Spleen (tissue), 11 donors: Measurements from ENCODE around the gene GAS2. TPM values are rescaled to one million over a fixed set of nuclear protein-coding genes. Genes with fewer than 3 reads are reported as not detected.

Experiments
- DNase-seq: peaks from one replicate; pipeline ENCODE4 v3.0.0-alpha.2; 2020
- H3K27ac ChIP-seq, 8 donors: fragments of 200-600 bp; sonication (generic) in 7 of 8; 1 replicate in 4 of 8; 2 replicates in 4 of 8; pipeline versions ENCODE4 v1.5.0 to v1.8.0; 2016 to 2021; ENCODE audit warnings: inconsistent platforms in 4 of 8, mild to moderate bottlenecking in 4 of 8, moderate library complexity in 1 of 8
- H3K27me3 ChIP-seq, 7 donors: fragments of 200-600 bp; sonication (generic) in 6 of 7; replicated peaks in 1 of 7; 1 replicate in 4 of 7; 2 replicates in 3 of 7; pipeline versions ENCODE4 v1.5.0 to v1.8.0; 2016 to 2021; ENCODE audit warnings: inconsistent platforms in 3 of 7, mild to moderate bottlenecking in 1 of 7
- H3K36me3 ChIP-seq, 6 donors: fragments of 200-600 bp; sonication (generic) in 5 of 6; 1 replicate in 4 of 6; 2 replicates in 2 of 6; pipeline versions ENCODE4 v1.5.0 to v1.8.0; 2016 to 2021; ENCODE audit warnings: inconsistent platforms in 2 of 6
- H3K4me1 ChIP-seq, 6 donors: fragments of 200-600 bp; sonication (generic) in 5 of 6; 1 replicate in 3 of 6; 2 replicates in 3 of 6; pipeline versions ENCODE4 v1.5.0 to v1.8.0; 2016 to 2021; ENCODE audit warnings: inconsistent platforms in 3 of 6
- H3K4me3 ChIP-seq, 8 donors: fragments of 200-600 bp; sonication (generic) in 7 of 8; 1 replicate in 4 of 8; 2 replicates in 4 of 8; pipeline versions ENCODE4 v1.5.0 to v1.8.0; 2016 to 2021; ENCODE audit warnings: inconsistent platforms in 4 of 8, mild to moderate bottlenecking in 4 of 8, moderate library complexity in 2 of 8
- H3K9me3 ChIP-seq, 8 donors: fragments of 200-600 bp; sonication (generic) in 7 of 8; 1 replicate in 4 of 8; 2 replicates in 4 of 8; pipeline versions ENCODE4 v1.5.0 to v1.8.0; 2016 to 2021; ENCODE audit warnings: inconsistent platforms in 4 of 8
- POLR2A ChIP-seq, 3 donors: fragments of 450-650 bp; IDR thresholded peaks; one replicate each; pipeline ENCODE4 v1.5.1; 2017; ENCODE audit warnings: antibody characterized with exemption in 3 of 3, mild to moderate bottlenecking in 1 of 3
- POLR2AphosphoS5 ChIP-seq, 3 donors: sonication (generic); formaldehyde crosslinking; IDR thresholded peaks; one replicate each; pipeline ENCODE4 v1.5.1; 2017; ENCODE audit warnings: antibody characterized with exemption in 3 of 3
- WGBS, 5 donors: extraction: QIAGEN DNeasy Blood & Tissue Kit in 3 of 5; methylation state at CpG; one replicate each; pipeline versions ENCODE4 v1.1.5 to v1.1.7; 2013 to 2018; 5-methylcytosine and 5-hydroxymethylcytosine counted together
- intact Hi-C: fragments of 100-400 bp; cut with DNase I; formaldehyde crosslinking; loops from one replicate; pipeline ENCODE4 v1.15.0; 2023; ENCODE audit warnings: low total_unique reads
- polyA plus RNA-seq, 3 donors: library from polyadenylated mRNA; stranded (reverse); fragments of 200-250 nt; gene quantifications; one replicate each; pipeline ENCODE4 v1.2.1, GENCODE V29; 2013
- total RNA-seq, 7 donors: library from RNA; depleted of rRNA in 3 of 7; stranded (reverse); fragments of >200 nt in 3 of 7; fragmentation: NEBNext Ultra II Directional in 4 of 7; extraction: Animal tissue kit (Norgen Biotek cat#: 25700) in 4 of 7; gene quantifications; one replicate each; pipeline versions ENCODE4 v1.1.0 to v1.2.1, GENCODE V29; 2016 to 2021
- TF ChIP-seq, protein P1 (sequence below), 11 experiments: fragments of 200-600 bp in 7 of 11; fragments of 450-650 bp in 4 of 11; sonication (generic) in 4 of 11; IDR thresholded peaks in 8 of 11; conservative IDR thresholded peaks in 3 of 11; 1 replicate in 7 of 11; 2 replicates in 4 of 11; pipeline versions ENCODE4 v1.4.0 to v1.8.0; 2016 to 2021; ENCODE audit warnings: antibody characterized with exemption in 11 of 11, inconsistent platforms in 4 of 11, mild to moderate bottlenecking in 1 of 11
- donor health status: healthy with polysubstance abuse.
- donor health status: DM: no; HTN: no; CAD: no; lungs with moderate emphysema.
- donor health status: DM: no; HTN: no; CAD: no.
- donor health status: Bipolar disorder and iron deficiency.
- donor health status: healthy.
- donor health status: DM: no; HTN: no; CAD: no.
- donor health status: DM: yes; HTN: yes; CAD: no.

GAS2 gene
- total and polyA plus RNA-seq, 10 donors = 1.1 to 9.1 (median 2.2) TPM

DNA sequence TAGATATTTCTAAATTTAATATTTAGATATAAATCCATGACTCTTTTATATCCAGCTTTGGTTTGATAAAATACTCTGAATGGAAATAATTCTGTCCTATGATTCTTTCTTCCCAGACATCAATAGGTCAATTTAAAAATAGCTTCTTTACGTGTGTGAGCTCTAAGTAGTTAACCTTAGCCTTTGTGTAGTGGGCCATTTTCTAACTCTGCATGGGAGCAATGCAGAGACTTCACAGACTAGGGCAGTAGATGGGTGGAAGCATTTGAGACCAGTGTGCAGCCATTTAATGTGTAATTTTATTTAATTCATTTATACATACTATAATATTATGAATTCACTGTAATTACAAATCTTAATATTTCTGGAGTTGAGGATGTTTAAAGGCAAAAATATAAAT is 23.8 kb downstream of the GAS2 start:
- no peak for DNase-seq
- H3K27me3 ChIP-seq = no peaks in the 10 kb centered on the region
- intact Hi-C loops = no loop called here
- H3K4me3 ChIP-seq = no peak overlapping the region
- 50 to 68% (median 63%) methylated on average over 1 of the region's 1 CpG for WGBS, 5 donors
- H3K27ac ChIP-seq = no peak overlapping the region
- no peaks in the 10 kb centered on the region for H3K9me3 ChIP-seq
- TF ChIP-seq, protein P1, sequence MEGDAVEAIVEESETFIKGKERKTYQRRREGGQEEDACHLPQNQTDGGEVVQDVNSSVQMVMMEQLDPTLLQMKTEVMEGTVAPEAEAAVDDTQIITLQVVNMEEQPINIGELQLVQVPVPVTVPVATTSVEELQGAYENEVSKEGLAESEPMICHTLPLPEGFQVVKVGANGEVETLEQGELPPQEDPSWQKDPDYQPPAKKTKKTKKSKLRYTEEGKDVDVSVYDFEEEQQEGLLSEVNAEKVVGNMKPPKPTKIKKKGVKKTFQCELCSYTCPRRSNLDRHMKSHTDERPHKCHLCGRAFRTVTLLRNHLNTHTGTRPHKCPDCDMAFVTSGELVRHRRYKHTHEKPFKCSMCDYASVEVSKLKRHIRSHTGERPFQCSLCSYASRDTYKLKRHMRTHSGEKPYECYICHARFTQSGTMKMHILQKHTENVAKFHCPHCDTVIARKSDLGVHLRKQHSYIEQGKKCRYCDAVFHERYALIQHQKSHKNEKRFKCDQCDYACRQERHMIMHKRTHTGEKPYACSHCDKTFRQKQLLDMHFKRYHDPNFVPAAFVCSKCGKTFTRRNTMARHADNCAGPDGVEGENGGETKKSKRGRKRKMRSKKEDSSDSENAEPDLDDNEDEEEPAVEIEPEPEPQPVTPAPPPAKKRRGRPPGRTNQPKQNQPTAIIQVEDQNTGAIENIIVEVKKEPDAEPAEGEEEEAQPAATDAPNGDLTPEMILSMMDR (IDR thresholded peaks at IDR 0.05 in 8 of 11, conservative IDR thresholded peaks at IDR 0.05 in 3 of 11) = no peak
- no peaks in the 10 kb centered on the region for H3K4me1 ChIP-seq
- H3K36me3 ChIP-seq = no peaks in the 10 kb centered on the region

- Histone ChIP-seq H3K36me3 (no peaks in the 10 kb centered on the region), H3K9me3 (no peaks in the 10 kb centered on the region), H3K27me3 (no peaks in the 10 kb centered on the region), H3K27ac (no peak overlapping the region), H3K4me3 (no peak overlapping the region), H3K4me1 (no peaks in the 10 kb centered on the region)
- intact Hi-C loops = no loop called here
- TF ChIP-seq POLR2AphosphoS5 (IDR thresholded peaks at IDR 0.05) (no peak), POLR2A (IDR thresholded peaks at IDR 0.05) (no peak)
- TF ChIP-seq, protein P1 (IDR thresholded peaks at IDR 0.05 in 8 of 11, conservative IDR thresholded peaks at IDR 0.05 in 3 of 11) = no peak
- DNase-seq = no peak
- 62 to 70% (median 67%) methylated on average over 4 of the region's 4 CpGs for WGBS, 5 donors
Measured at GRCh38 chr11:22690871-22691270, 24.5 kb downstream of the GAS2 start.

DNA sequence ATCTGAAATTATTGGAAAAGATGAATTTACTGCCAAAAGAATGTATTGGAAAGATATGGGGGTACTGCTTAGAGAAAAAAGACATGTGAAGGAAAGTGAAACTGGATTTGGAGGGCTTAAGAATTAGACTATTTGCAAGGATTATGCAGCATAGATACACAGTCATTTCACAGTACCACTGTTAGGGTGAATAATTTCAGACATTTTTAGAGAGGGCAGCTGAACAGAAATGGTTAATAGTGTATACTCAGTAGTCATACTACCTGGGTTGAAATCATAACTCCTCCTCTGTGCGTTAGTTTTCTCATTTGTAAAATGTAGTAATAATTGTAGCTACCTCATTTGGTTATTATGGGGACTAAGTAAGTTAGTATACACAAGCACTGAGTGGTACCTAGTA is 33.0 kb downstream of the GAS2 start:
- Histone ChIP-seq H3K27me3 (no peaks in the 10 kb centered on the region), H3K36me3 (no peaks in the 10 kb centered on the region), H3K4me3 (no peak overlapping the region), H3K4me1 (no peaks in the 10 kb centered on the region), H3K27ac (no peak overlapping the region), H3K9me3 (no peaks in the 10 kb centered on the region)
- TF ChIP-seq, protein P1 (IDR thresholded peaks at IDR 0.05 in 8 of 11, conservative IDR thresholded peaks at IDR 0.05 in 3 of 11) = no peak
- TF ChIP-seq POLR2AphosphoS5 (IDR thresholded peaks at IDR 0.05) (no peak), POLR2A (IDR thresholded peaks at IDR 0.05) (no peak)
- DNase-seq = no peak
- intact Hi-C loops = no loop called here
- 71 to 87% (median 79%) methylated on average over 1 of the region's 1 CpG for WGBS, 5 donors

DNA sequence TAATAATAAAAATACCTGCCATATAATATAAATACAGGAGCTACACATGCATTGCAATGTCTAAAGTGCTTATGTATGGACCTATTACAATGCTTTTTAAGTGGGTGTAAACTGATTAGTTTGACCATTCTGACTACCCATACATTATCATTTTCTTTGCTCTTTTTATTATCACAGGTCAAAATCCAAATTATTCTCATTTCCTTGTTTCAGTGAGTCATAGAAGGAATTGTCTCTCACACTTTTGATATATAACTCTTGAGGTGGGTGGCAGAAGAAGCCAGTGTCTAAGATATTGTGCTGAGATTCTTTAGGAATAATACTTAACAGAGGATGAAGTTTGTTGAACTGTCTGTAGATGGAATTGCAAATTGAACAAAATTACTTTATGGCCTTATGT is 35.6 kb downstream of the GAS2 start:
- H3K27ac ChIP-seq = no peak overlapping the region
- no peaks in the 10 kb centered on the region for H3K9me3 ChIP-seq
- H3K27me3 ChIP-seq = no peaks in the 10 kb centered on the region
- H3K4me1 ChIP-seq = no peaks in the 10 kb centered on the region
- no peak for DNase-seq
- intact Hi-C loops = no loop called here
- H3K4me3 ChIP-seq = no peak overlapping the region
- no peaks in the 10 kb centered on the region for H3K36me3 ChIP-seq
- TF ChIP-seq POLR2A (IDR thresholded peaks at IDR 0.05) (no peak), POLR2AphosphoS5 (IDR thresholded peaks at IDR 0.05) (no peak)
- TF ChIP-seq, protein P1 (IDR thresholded peaks at IDR 0.05 in 8 of 11, conservative IDR thresholded peaks at IDR 0.05 in 3 of 11) = no peak
